ENCODE measurements around the gene RTN4.
"Not testable (repeated sequence)": the region's sequence is repeated elsewhere in the genome, so short reads cannot be mapped to it uniquely, and the experiment has no call there.

The RTN4 gene

GRCh38 chr2:55050100-55050994 is at the start of gene RTN4:
TSS of gene RTN4 (minus strand) at chr2:55050451. CDS start at chr2:55050300, 151 bp downstream.
- DNase-seq (ENCODE audit: low spot score): peak; percentile 98

- no peak for DNase-seq (ENCODE audit: low spot score)
These were observed 49.2 kb upstream of the RTN4 start for GRCh38 chr2:55099493-55099877.

- DNase-seq (ENCODE audit: low spot score): no peak
These were observed 47.5 kb upstream of the RTN4 start for GRCh38 chr2:55097461-55098410.

- no peak for DNase-seq (ENCODE audit: low spot score)
These were observed 46.8 kb upstream of the RTN4 start for GRCh38 chr2:55097082-55097460.

- no peak for DNase-seq (ENCODE audit: low spot score)
These were observed 46.3 kb upstream of the RTN4 start for GRCh38 chr2:55096586-55096985.

- no peak for DNase-seq (ENCODE audit: low spot score)
These were observed 43.1 kb upstream of the RTN4 start for GRCh38 chr2:55093381-55093780.

- no peak for DNase-seq (ENCODE audit: low spot score)
These were observed 42.2 kb upstream of the RTN4 start for GRCh38 chr2:55092439-55092838.

- not testable (repeated sequence) for DNase-seq (ENCODE audit: low spot score)
These were observed 41.4 kb upstream of the RTN4 start for GRCh38 chr2:55091681-55092080.

GRCh38 chr2:55090702-55091101 is 40.5 kb upstream of the RTN4 start:
- DNase-seq (ENCODE audit: low spot score): no peak

- no peak for DNase-seq (ENCODE audit: low spot score)
These were observed 39.5 kb upstream of the RTN4 start for GRCh38 chr2:55089726-55090125.

GRCh38 chr2:55088400-55088799 is 38.1 kb upstream of the RTN4 start:
- DNase-seq (ENCODE audit: low spot score): no peak

GRCh38 chr2:55087936-55088335 is 37.7 kb upstream of the RTN4 start:
- no peak for DNase-seq (ENCODE audit: low spot score)

- no peak for DNase-seq (ENCODE audit: low spot score)
These were observed 37.2 kb upstream of the RTN4 start for GRCh38 chr2:55087501-55087900.

GRCh38 chr2:55085113-55086040 is 35.1 kb upstream of the RTN4 start:
- no peak for DNase-seq (ENCODE audit: low spot score)

GRCh38 chr2:55084641-55085040 is 34.4 kb upstream of the RTN4 start:
- DNase-seq (ENCODE audit: low spot score): no peak

GRCh38 chr2:55080204-55080738 is 30.0 kb upstream of the RTN4 start:
- no peak for DNase-seq (ENCODE audit: low spot score)

- DNase-seq (ENCODE audit: low spot score): no peak
These were observed 28.7 kb upstream of the RTN4 start for GRCh38 chr2:55078956-55079355.

- DNase-seq (ENCODE audit: low spot score): no peak
These were observed 26.5 kb upstream of the RTN4 start for GRCh38 chr2:55076721-55077120.

- DNase-seq (ENCODE audit: low spot score): not testable (repeated sequence)
These were observed 25.8 kb upstream of the RTN4 start for GRCh38 chr2:55076019-55076418.

- no peak for DNase-seq (ENCODE audit: low spot score)
These were observed 23.0 kb upstream of the RTN4 start for GRCh38 chr2:55073000-55073983.
